8988T (cell line): ENCODE data around the gene PRAMEF33.
"Not testable (repeated sequence)": the region's sequence is repeated elsewhere in the genome, so short reads cannot be mapped to it uniquely, and the experiment has no call there.

ENCODE experiments used
- DNase-seq: peaks from one replicate; pipeline ENCODE4 v3.0.0; 2011

Gene PRAMEF33, protein sequence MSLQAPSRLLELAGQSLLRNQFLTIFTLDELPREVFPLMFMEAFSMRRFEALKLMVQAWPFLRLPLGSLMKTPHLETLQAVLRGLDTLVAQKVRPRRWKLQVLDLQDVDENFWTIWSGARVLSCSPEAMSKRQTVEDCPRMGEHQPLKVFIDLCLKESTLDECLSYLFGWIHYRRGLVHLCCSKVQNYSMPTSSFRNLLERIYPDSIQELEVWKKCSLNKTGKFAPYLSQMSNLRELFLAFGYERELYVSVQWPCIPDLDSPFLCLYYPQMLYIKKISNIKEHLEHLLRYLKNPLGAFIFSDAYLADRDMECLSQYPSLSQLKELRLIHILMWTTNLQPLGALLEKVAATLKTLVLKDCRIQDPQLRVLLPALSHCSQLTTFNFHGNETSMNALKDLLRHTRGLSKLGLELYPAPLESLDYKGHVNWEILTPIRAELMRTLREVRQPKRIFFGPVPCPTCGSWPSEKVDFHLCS

DNA sequence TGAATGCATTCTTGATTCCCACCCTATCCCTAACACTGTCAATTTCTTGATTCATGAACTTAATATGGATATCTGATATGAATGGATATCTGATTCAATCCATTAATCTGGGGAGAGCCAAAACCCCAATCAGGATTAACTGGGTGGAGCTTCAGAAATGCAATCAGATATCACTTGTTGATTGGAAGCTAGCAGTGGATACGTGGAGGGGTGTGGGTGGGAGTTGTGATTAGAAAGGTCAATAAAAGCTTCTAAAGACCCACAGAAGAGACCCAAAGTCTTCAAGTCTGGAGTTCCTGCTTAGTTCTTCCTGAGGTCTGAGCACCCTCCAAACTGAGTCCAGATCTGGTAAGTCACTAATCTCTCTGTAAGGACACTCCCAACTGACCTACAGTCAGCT is at the start of gene PRAMEF33:
Gene PRAMEF33, plus strand, starts transcription at position 301 of the 400 bp plus-strand sequence. CDS start 2,416 bp downstream, outside the sequence.
- not testable (repeated sequence) for DNase-seq

DNA sequence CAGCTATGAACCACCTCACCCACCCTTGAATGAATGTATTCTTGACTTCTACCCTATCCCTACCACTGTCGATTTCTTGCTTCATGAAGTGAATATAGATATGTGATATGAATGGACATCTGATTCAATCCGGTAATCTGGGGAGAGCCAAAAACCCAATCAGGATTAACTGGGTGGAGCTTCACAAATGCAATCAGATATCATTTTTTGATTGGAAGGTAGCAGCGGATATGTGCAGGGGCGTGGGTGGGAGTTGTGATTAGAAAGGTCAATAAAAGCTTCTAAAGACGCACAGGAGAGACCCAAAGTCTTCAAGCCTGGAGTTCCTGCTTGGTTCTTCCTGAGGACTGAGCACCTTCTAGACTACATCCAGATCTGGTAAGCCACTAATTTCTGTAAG is 49.4 kb upstream of the PRAMEF33 start, which contains the start of gene PRAMEF5:
Gene PRAMEF5, plus strand, starts transcription at position 301 of the 400 bp plus-strand sequence. CDS start 5,071 bp downstream, outside the sequence.
- not testable (repeated sequence) for DNase-seq

DNA sequence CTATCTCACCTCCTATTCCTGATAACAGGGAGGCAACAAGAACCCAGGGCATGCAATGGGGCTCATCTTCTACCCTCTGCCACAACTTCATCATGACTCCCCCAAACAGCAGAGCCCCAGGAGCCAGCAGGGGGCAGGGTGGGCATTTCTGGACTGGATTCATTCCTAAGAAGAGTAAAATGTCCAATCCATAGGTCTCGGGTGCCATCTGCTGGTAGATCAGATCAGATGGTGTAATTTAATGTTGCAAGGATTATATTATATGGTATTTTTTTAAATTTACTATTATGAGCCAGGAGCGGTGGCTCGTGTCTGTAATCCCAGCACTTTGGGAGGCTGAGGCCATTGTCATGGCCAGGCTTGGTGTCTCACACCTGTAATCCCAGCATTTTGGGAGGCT is 38.2 kb upstream of the PRAMEF33 start:
- not testable (repeated sequence) for DNase-seq

DNA sequence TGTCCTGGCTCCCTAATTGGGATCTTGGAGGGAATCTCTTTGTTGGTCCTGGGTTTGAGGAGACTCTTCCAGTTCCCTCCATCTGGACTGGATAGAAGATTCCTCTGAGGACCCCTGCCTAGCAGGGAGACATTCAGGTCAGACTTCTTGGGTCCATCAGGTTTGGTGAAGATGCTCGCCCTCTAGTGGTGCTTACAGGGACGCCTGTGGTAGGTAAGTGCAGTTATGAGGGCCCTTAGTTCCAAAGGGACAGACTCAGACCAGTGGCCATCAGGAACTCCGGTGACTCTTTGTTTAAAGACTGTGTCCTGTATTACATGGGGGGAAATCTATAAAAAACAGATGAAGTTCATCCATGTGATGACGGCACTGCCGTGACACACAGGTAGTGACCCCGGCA is 26.3 kb upstream of the PRAMEF33 start:
- not testable (repeated sequence) for DNase-seq

DNA sequence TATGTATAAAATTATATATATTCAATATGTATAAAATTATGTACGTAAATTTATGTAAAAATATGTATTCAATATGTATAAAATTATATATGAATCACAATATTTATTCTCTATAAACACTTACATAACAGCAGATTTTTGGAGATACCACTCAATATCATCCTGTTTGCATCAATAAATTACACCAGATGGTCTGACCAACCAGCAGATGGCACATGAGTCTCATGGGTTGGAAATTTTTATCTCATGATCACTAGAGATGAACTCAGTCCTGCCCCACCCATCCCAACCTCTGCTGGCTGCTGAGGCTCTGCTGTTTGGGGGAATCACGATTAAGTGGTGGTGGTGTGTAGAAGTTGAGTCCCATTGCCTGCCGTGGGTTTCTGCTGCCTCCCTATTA is 23.7 kb upstream of the PRAMEF33 start:
- not testable (repeated sequence) for DNase-seq

DNA sequence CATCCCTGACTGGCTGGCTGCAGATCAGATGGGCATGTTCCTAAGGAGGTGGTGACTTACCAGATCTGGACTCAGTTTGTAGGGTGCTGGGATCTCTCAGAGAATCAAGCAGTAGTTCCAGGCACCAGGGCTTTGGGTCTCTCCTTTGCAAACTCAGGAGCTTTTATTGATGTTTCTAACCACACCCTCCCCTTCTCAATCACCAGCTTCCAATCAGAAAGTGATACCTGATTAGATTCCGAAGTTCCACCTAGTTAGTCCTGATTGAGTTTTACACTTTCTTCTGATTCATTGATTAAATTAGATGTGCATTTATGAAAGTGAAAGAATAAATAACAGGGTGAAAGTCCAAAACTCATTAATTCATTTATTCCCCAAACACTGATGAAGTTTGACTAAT is 18.3 kb upstream of the PRAMEF33 start, which contains the start of gene PRAMEF8:
Gene PRAMEF8, minus strand, starts transcription at position 101 of the 400 bp plus-strand sequence. CDS start 1,046 bp downstream, outside the sequence.
- DNase-seq: not testable (repeated sequence)

DNA sequence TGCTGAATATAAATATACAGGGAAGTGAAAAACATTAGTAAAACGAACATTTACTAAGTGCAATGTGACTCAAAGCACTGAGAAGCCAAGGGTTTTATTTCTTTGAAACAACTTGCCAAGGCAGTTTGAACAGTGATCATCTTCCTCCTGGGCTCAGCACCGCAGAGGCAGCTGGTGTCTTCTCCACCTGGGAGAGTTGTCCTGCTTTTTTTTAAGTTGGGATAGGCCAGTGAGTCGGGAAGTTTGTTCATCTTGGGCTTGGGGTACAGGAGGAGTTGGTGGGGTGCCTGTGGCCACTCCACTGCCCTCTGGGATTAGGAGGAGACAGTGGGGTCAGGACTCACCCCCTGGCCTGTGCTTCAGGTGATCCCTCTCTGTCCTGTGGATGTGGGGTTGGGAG is 14.3 kb upstream of the PRAMEF33 start:
- not testable (repeated sequence) for DNase-seq

DNA sequence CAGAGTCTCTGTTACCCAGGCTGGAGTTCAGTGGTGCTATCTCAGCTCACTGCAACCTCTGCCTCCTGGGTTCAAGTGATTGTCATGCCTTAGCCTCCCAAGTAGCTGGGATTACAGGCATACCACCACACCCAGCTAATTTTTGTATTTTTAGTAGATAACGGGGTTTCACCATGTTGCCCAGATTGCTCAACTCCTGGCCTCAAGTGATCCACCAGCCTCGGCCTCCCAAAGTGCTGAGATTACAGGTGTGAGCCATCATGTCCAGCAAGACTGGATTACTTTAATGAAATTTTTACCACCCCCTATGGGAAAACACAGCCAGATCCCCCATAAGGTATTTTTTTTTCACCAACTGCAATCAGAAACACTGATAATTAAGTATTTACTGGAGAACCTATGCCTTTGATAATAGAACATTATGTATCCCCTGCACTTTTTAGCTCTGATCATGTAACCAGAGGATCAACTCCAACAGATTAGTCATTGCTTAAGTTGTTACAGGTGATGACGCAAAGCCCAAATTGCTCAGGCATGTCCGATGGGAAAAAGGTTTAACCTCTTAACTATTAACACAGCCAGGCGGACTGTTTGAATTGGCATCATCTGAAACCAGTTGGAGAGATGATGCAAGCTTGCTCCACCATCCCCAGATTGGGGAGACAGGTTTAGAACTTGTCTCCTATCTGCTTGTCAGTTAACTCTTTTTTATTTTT is 6.0 kb upstream of the PRAMEF33 start:
- DNase-seq: not testable (repeated sequence)

DNA sequence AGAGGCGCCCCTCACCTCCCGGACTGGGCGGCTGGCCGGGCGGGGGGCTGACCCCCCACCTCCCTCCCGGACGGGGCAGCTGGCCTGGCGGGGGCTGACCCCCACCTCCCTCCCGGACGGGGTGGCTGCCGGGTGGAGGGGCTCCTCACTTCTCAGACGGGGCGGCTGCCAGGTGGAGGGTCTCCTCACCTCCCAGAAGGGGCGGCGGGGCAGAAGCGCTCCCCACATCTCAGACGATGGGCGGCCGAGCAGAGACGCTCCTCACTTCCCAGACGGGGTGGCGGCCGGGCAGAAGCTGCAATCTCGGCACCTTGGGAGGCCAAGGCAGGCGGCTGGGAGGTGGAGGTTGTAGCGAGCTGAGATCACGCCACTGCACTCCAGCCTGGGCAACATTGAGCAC is 4.6 kb upstream of the PRAMEF33 start:
- not testable (repeated sequence) for DNase-seq

DNA sequence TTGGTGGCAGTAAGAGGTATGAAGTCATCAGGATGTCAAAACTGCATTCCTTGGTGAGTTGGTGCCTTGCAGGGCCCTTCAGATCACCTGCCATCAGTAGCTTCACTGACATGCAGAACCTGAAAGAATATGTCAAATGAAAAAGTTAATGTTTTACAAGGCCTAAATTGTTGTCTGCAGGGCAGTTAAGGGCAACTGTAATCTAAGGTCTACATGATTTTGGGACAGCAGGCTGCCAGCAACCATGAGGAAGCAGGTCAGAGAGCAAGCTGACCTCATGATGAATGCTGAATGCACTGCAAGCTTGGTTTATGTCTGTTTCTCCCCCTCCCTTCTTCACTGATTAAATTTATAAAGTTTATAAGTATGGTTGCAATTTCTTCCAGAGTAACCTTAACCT is 1.1 kb upstream of the PRAMEF33 start:
- not testable (repeated sequence) for DNase-seq

DNA sequence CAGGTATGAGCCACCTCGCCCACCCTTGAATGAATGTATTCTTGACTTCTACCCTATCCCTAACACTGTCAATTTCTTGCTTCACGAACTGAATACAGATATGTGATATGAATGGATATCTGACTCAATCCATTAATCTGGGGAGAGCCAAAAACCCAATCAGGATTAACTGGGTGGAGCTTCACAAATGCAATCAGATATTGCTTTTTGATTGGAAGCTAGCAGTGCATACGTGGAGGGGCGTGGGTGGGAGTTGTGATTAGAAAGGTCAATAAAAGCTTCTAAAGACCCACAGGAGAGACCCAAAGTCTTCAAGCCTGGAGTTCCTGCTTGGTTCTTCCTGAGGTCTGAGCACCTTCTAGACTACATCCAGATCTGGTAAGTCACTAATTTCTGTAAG is 11.9 kb downstream of the PRAMEF33 start, which contains the start of gene PRAMEF15:
Gene PRAMEF15, plus strand, starts transcription at position 301 of the 400 bp plus-strand sequence. CDS start 2,827 bp downstream, outside the sequence.
- DNase-seq: not testable (repeated sequence)

DNA sequence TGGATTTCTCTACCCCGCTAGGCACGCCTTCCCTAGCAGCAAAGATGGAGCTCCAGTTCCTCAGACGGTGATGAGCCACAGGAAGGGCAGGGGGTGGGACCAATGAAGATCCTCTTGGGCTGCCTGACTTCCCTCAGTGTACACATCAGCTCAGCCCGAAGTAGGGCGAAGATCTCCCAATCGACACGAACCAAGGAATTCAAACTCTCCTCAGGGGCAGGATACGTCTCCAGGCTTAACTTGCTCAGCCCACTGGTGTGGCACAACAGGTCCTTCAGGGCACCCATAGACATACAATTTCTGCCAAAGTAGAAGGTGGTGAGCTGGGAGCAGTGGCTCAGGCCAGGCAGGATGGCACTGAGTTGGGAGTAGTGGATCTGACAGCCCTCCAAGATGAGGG is 39.2 kb downstream of the PRAMEF33 start:
- DNase-seq: not testable (repeated sequence)

DNA sequence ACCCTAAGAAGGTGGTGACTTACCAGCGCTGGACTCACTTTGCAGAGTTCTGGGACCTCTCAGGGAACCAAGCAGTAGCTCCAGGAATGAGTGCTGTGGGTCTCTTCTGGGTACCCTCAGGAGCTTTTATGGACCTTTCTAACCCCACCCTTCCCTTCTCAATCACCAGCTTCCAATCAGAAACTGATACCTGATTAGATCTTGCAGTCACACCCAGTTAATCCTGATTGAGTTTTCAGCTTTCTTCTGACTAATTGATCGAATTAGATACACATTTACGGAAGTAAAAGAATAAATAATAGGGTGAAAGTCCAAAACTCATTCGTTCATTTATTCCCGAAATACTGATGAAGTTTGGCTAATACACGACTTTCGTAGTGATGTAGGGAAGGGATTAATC is 43.7 kb downstream of the PRAMEF33 start, which contains the start of gene PRAMEF14:
Gene PRAMEF14, minus strand, starts transcription at position 101 of the 400 bp plus-strand sequence. CDS start 1,820 bp downstream, outside the sequence.
- not testable (repeated sequence) for DNase-seq

DNA sequence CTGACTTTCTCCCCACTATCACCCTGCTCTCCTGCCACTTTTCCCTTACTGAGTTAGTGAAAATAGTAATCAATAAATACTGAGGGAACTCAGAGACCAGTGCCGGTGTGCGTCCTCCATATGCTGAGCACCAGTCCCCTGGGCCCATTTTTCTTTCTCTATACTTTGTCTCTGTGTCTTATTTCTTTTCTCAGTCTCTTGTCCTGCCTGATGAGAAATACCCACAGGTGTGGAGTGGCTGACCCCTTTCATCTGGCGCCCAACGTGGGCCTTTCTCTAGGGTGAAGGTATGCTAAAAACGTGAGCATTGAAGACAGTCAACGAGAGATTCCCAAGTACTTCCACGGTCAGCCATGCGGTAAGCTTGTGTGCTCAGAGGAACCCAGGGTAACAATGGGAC is 50.1 kb downstream of the PRAMEF33 start:
- not testable (repeated sequence) for DNase-seq

DNA sequence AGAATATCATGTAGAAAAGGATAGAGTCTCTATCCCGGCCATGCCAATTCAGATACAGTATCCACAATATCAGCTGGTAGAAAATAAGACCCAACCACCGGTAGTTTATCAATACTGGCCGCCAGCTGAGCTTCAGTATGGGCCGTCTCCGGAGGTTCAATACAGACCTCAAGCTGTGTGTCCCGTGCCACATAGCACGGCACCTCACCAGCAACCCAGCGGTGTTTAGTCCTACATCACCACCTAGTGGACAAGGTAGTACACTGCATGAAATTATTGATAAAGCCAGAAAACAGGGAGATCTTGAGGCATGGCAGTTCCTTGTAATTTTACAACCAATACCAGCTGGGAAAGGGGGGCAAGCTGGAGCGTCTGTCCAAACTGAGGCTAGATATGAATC is 51.1 kb downstream of the PRAMEF33 start:
- DNase-seq: not testable (repeated sequence)

DNA sequence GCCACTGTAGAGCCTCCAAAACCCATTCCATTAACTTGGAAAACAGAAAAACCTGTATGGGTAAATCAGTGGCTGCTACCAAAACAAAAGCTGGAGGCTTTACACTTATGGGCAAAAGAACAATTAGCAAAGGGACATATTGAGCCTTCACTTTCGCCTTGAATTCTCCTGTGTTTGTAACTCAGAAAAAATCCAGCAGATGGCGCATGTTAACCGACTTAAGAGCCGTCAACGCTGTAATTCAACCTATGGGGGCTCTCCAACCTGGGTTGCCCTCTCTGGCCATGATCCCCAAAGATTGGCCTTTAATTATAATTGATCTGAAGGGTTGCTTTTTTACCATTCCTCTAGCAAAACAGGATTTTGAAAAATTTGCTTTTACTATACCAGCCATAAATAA is 53.4 kb downstream of the PRAMEF33 start:
- DNase-seq: not testable (repeated sequence)
